Measurements from ENCODE around the gene STAT3. TPM values are rescaled to one million over a fixed set of nuclear protein-coding genes. Genes with fewer than 3 reads are reported as not detected.

Gene STAT3
- total and polyA plus RNA-seq, 9 of the 15 experiments (the other 6 are each of a cell fraction or from before 2014, with no cell fraction given): 90.0 to 179 (median 114) TPM

DNA sequence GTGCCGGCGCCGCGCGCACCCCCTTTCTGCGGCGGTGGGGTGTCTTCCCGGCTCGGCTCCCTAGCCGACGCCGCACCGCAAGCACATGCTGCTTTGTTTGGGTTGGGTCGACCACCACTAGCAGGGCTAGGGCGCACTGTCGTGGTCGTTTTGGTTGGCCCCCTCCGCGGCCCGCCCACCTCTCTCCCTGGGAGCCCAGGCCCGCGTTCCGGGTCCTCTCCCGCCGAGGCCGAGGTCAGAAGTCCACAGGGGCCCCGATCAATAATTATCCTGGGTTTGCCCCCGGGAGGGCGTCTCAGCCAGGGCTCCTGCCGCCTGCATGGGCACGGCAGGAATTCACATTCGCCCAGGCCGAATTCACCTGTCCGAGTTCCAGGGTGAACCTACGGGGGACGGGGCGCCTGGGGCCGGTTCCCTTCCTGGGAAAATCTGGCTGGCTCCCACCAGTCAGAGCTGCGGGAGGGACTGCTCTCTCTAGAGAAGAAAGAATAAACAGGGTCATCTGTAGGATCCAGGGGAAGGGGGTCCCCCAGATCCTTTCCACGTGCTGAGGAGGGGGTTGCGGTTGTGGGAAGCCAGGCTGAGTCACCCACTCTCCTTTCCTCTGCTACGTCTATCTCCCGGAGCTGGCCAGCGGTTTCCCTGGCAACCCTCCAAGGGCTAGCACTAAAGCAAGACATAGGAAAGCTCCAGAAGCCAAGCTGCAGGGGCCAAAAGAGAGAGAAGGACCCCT lies 111.5 kb downstream of the STAT3 start (continued):
- TF ChIP-seq ELF4 (CRISPR knock-in tag; IDR thresholded peaks at IDR 0.05) (peak; percentile 40; the same call in 1 of the 2 replicates), ZBTB17 (CRISPR knock-in tag; IDR thresholded peaks at IDR 0.05) (0 out of 2 replicates have a peak, but pooled peaks have one; percentile 23), JUNB (CRISPR knock-in tag; conservative IDR thresholded peaks at IDR 0.05) (0 out of 2 replicates have a peak, but pooled peaks have one; percentile 36), MEIS2 (IDR thresholded peaks at IDR 0.05; ENCODE audit: partially characterized antibody) (no peak), DDX20 (tag; IDR thresholded peaks at IDR 0.05; ENCODE audit: low read depth) (no peak), KAT8 (IDR thresholded peaks at IDR 0.05; ENCODE audit: low read depth) (no peak), FOXJ2 (tag; IDR thresholded peaks at IDR 0.05) (peak; percentile 18; the same call in 1 of the 2 replicates), ZNF24 (IDR thresholded peaks at IDR 0.05) (no peak), XRCC4 (IDR thresholded peaks at IDR 0.05; ENCODE audit: extremely low read depth, insufficient read depth, insufficient read length) (no peak), KLF13 (tag; IDR thresholded peaks at IDR 0.05; ENCODE audit: borderline replicate concordance, low read depth) (no peak), NONO (IDR thresholded peaks at IDR 0.05; ENCODE audit: low read depth in 2 of 2, low read length in 1 of 2) (peak in 1 of 2 experiments; percentile 10; a peak in 1 of 4 replicates), GABPB1 (CRISPR knock-in tag; IDR thresholded peaks at IDR 0.05) (no peak; the same call in 1 of the 2 replicates), ZSCAN29 (IDR thresholded peaks at IDR 0.05) (no peak), ZNF785 (CRISPR knock-in tag; IDR thresholded peaks at IDR 0.05) (no peak), LEF1 (IDR thresholded peaks at IDR 0.05) (peak; percentile 26; the same call in 1 of the 2 replicates), CC2D1A (IDR thresholded peaks at IDR 0.05) (no peak), ZNF507 (tag; conservative IDR thresholded peaks at IDR 0.05) (no peak), NUFIP1 (IDR thresholded peaks at IDR 0.05; ENCODE audit: partially characterized antibody) (no peak), RFX1 (IDR thresholded peaks at IDR 0.05) (peak; percentile 92), CSDE1 (IDR thresholded peaks at IDR 0.05) (no peak), DPF2 (IDR thresholded peaks at IDR 0.05) (peak; percentile 90), HNRNPK (IDR thresholded peaks at IDR 0.05; ENCODE audit: low read depth, low read length, poor library complexity, severe bottlenecking) (no peak), TBL1XR1 (IDR thresholded peaks at IDR 0.05; ENCODE audit: low read length in 2 of 2) (peak in 1 of 2 experiments; percentile 9; a peak in 1 of 4 replicates), BRF1 (IDR thresholded peaks at IDR 0.05; ENCODE audit: borderline replicate concordance, extremely low read depth, insufficient read length) (no peak)
- TF ChIP-seq, protein P1, sequence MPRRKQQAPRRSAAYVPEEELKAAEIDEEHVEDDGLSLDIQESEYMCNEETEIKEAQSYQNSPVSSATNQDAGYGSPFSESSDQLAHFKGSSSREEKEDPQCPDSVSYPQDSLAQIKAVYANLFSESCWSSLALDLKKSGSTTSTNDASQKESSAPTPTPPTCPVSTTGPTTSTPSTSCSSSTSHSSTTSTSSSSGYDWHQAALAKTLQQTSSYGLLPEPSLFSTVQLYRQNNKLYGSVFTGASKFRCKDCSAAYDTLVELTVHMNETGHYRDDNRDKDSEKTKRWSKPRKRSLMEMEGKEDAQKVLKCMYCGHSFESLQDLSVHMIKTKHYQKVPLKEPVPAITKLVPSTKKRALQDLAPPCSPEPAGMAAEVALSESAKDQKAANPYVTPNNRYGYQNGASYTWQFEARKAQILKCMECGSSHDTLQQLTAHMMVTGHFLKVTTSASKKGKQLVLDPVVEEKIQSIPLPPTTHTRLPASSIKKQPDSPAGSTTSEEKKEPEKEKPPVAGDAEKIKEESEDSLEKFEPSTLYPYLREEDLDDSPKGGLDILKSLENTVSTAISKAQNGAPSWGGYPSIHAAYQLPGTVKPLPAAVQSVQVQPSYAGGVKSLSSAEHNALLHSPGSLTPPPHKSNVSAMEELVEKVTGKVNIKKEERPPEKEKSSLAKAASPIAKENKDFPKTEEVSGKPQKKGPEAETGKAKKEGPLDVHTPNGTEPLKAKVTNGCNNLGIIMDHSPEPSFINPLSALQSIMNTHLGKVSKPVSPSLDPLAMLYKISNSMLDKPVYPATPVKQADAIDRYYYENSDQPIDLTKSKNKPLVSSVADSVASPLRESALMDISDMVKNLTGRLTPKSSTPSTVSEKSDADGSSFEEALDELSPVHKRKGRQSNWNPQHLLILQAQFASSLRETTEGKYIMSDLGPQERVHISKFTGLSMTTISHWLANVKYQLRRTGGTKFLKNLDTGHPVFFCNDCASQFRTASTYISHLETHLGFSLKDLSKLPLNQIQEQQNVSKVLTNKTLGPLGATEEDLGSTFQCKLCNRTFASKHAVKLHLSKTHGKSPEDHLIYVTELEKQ (CRISPR knock-in tag; IDR thresholded peaks at IDR 0.05): no peak
- TF ChIP-seq, protein P2, sequence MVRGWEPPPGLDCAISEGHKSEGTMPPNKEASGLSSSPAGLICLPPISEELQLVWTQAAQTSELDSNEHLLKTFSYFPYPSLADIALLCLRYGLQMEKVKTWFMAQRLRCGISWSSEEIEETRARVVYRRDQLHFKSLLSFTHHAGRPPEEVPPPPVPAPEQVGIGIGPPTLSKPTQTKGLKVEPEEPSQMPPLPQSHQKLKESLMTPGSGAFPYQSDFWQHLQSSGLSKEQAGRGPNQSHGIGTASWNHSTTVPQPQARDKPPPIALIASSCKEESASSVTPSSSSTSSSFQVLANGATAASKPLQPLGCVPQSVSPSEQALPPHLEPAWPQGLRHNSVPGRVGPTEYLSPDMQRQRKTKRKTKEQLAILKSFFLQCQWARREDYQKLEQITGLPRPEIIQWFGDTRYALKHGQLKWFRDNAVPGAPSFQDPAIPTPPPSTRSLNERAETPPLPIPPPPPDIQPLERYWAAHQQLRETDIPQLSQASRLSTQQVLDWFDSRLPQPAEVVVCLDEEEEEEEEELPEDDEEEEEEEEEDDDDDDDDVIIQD (CRISPR knock-in tag; IDR thresholded peaks at IDR 0.05): no peak
